HG03378 (cell line): ENCODE measurements around the gene SLC6A3.

Experiments
- ATAC-seq: cut with Tn5 transposase; IDR thresholded peaks from one replicate; pipeline ENCODE4 v1.9.1; 2021; ENCODE audit warnings: mild to moderate bottlenecking, moderate library complexity; ENCODE audit not compliant: unreplicated experiment

The SLC6A3 gene

GRCh38 chr5:1357946-1358725 lies 87.1 kb downstream of the SLC6A3 start:
- ATAC-seq, result no peak

GRCh38 chr5:1356873-1357787 lies 88.1 kb downstream of the SLC6A3 start:
- ATAC-seq, result no peak

GRCh38 chr5:1354576-1354975 lies 90.7 kb downstream of the SLC6A3 start:
- ATAC-seq, result no peak

GRCh38 chr5:1352231-1353219 lies 92.7 kb downstream of the SLC6A3 start:
- ATAC-seq, result no peak

GRCh38 chr5:1351156-1351555 lies 94.1 kb downstream of the SLC6A3 start:
- no peak for ATAC-seq

GRCh38 chr5:1349246-1349645 lies 96.0 kb downstream of the SLC6A3 start:
- ATAC-seq, result no peak

GRCh38 chr5:1348986-1349245 lies 96.3 kb downstream of the SLC6A3 start:
- ATAC-seq, result no peak

- no peak for ATAC-seq
Observed at GRCh38 chr5:1347571-1347970, 97.7 kb downstream of the SLC6A3 start.

GRCh38 chr5:1346627-1347440 lies 98.4 kb downstream of the SLC6A3 start:
- no peak for ATAC-seq

GRCh38 chr5:1345876-1346626 lies 99.2 kb downstream of the SLC6A3 start:
- no peak for ATAC-seq

- peak; percentile 55 for ATAC-seq
Observed at GRCh38 chr5:1344975-1345838, 100.0 kb downstream of the SLC6A3 start, which contains the start of gene CLPTM1L. CLPTM1L (minus strand) TSS chr5:1345099; CDS start chr5:1344841, 258 bp downstream.

GRCh38 chr5:1343931-1344901 lies 101.0 kb downstream of the SLC6A3 start:
- ATAC-seq, result peak; percentile 21

- no peak for ATAC-seq
Observed at GRCh38 chr5:1343315-1343751, 101.9 kb downstream of the SLC6A3 start.
